Spinal cord (tissue), 10 donors: Measurements from ENCODE around the gene DICER1. TPM values are rescaled to one million over a fixed set of nuclear protein-coding genes. Genes with fewer than 3 reads are reported as not detected.
A peak's percentile ranks its signal among the peaks of the same experiment; 100 is the strongest.

Experiments used
- DNase-seq, 6 donors: peaks; one replicate each; pipeline versions ENCODE4 v3.0.0 to v3.0.0-alpha.2; 2013 to 2015; ENCODE audit warnings: low spot score in 6 of 6, low read depth in 4 of 6
- H3K27ac ChIP-seq: one replicate; pipeline ENCODE4 v1.5.1; 2013; ENCODE audit warnings: low read depth, low read length, control low read depth
- H3K27me3 ChIP-seq: one replicate; pipeline ENCODE4 v1.6.1; 2013; ENCODE audit warnings: low read length; ENCODE audit not compliant: control insufficient read depth, insufficient read depth
- H3K36me3 ChIP-seq: one replicate; pipeline ENCODE4 v1.6.1; 2013; ENCODE audit warnings: low read length; ENCODE audit not compliant: control insufficient read depth, insufficient read depth
- H3K4me1 ChIP-seq: one replicate; pipeline ENCODE4 v1.6.1; 2013; ENCODE audit warnings: low read length; ENCODE audit not compliant: control insufficient read depth, insufficient read depth
- H3K4me3 ChIP-seq: one replicate; pipeline ENCODE4 v1.5.1; 2013; ENCODE audit warnings: low read depth, low read length, control low read depth
- H3K9me3 ChIP-seq: one replicate; pipeline ENCODE4 v1.6.1; 2013; ENCODE audit warnings: low read length; ENCODE audit not compliant: control insufficient read depth, insufficient read depth
- WGBS: methylation state at CpG from one replicate; pipeline ENCODE4 v1.1.5; 2013; ENCODE audit warnings: missing lambda C conversion rate; ENCODE audit not compliant: insufficient coverage; 5-methylcytosine and 5-hydroxymethylcytosine counted together
- polyA plus RNA-seq, 2 donors: library from polyadenylated mRNA; unstranded; fragments of 120-200 nt; gene quantifications; one replicate each; pipeline ENCODE4 v1.2.1, GENCODE V29; 2013; ENCODE audit not compliant: insufficient read length in 2 of 2
- small RNA-seq: library from RNA; depleted of rRNA; stranded (forward); fragments of <200 nt; gene quantifications from one replicate; pipeline ENCODE3, GENCODE V24; 2014; ENCODE audit warnings: low replicate concordance
- total RNA-seq, 2 donors: library from RNA; depleted of rRNA in 1 of 2; stranded (reverse); fragments of 120-200 nt in 1 of 2; fragments of >200 nt in 1 of 2; gene quantifications; one replicate each; pipeline versions ENCODE4 v1.2.3 to v1.2.4, GENCODE V29; 2013 to 2014
- donor health status: healthy.

The DICER1 gene
- total and polyA plus RNA-seq, 4 donors = 36.7 to 136 (median 59.7) TPM

DNA sequence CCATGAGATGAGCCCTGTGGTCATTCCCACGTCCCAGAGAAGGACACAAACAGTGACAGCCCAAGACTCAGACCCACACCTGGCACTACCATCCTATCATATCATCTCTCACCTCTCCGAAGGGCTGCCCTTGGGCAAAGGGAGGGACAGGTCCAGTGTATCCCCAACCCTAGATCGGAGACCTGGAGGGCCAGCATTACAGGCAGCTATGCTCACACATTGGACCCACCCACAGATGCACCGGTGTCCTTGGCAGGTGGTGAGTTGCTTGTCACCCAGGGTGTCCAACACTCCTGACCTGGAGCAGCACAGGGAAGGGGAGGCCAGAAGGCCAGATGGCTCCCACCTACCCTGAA is 117.4 kb downstream of the DICER1 start:
- no peak for DNase-seq

DNA sequence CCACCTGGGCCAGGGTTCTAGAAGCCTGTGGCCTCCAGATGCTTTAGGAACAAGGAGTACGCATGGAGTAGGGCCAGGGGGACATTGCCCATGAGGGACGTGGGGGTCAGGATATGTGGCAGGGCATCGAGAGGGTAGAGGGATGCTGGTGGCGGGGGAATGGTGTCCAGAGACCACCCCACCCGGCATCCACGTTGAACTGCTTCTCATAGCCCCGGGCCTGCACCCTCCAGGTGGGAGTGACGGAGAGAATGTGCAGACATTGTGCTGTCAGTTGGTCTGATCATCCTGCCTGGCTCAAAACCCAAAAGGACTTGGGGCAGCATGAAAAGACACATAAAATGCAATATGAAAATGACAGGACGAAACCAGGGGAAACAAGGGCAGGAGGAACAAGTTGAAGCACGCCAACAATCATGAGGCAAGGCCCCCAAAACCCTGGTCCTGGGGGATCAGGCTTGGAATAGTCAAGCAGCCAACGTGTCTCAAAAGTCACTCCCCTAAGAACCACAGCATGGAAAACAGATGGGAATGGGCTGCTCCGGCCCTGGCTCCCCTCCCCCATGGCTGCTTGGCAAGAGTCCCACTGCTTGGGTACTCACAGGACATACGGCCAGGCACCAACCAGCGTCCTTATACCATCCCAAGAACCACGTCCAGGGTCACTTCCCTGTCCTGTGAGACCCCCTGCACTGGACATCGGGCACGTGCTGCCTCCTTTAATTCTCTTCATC is 117.9 kb downstream of the DICER1 start:
- H3K36me3 ChIP-seq = no peaks in the 10 kb centered on the region
- H3K4me3 ChIP-seq = no peak overlapping the region
- no peak for DNase-seq
- no peaks in the 10 kb centered on the region for H3K27me3 ChIP-seq
- no peaks in the 10 kb centered on the region for H3K4me1 ChIP-seq
- 80% methylated on average over 17 of the region's 17 CpGs for whole genome bisulfite sequencing
- H3K9me3 ChIP-seq = no peaks in the 10 kb centered on the region
- H3K27ac ChIP-seq = no peak overlapping the region

More for the DNA sequence above, 117.4 kb downstream of the DICER1 start:
- WGBS = 89% methylated on average over 4 of the region's 4 CpGs
- Histone ChIP-seq H3K4me1 (no peaks in the 10 kb centered on the region), H3K4me3 (no peak overlapping the region), H3K36me3 (no peaks in the 10 kb centered on the region), H3K9me3 (no peaks in the 10 kb centered on the region), H3K27me3 (no peaks in the 10 kb centered on the region), H3K27ac (no peak overlapping the region)

DNA sequence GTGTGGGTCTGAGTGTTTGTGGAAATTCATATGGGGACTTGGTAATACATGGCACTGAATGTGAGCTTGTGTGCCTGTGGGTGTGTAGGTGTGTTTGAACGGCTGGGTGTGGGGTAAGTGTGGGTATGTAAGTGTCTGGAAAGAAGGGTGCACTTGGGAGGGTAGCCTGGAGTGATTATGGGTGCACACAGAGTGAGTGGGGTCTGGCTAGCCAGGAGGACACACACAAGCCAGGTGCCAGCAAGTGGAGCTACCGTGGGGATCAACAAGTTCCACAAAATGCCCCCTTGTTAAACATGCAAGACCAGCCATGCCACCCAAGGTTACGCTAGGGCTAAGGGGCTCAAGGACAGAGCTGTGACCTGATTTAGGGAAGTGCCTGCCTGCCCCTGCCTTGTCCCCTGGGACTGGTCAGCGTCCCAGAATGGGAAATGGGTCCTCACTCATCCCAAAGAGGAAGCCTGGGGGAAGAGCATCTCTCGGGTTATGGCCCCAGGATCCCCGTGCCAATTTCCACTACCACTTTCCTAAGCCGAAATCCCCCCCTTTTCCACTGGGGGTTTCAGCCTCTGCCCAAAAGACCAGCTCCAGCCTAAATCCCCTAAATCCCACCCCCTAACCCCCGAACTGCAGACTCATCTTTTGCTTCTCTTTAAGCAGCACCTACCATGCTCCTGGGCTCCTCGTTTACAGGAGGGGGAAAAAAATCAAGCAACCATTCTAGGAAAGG is 118.6 kb downstream of the DICER1 start:
- 86% methylated on average over 8 of the region's 9 CpGs for WGBS
- H3K4me3 ChIP-seq = no peak overlapping the region
- no peak for DNase-seq
- no peaks in the 10 kb centered on the region for H3K27me3 ChIP-seq
- no peak overlapping the region for H3K27ac ChIP-seq
- H3K4me1 ChIP-seq = no peaks in the 10 kb centered on the region
- no peaks in the 10 kb centered on the region for H3K9me3 ChIP-seq
- H3K36me3 ChIP-seq = no peaks in the 10 kb centered on the region

- H3K36me3 ChIP-seq = no peaks in the 10 kb centered on the region
- H3K4me3 ChIP-seq = no peak overlapping the region
- DNase-seq = no peak
- no peaks in the 10 kb centered on the region for H3K9me3 ChIP-seq
- 96% methylated on average over 2 of the region's 2 CpGs for WGBS
- no peak overlapping the region for H3K27ac ChIP-seq
- no peaks in the 10 kb centered on the region for H3K27me3 ChIP-seq
- no peaks in the 10 kb centered on the region for H3K4me1 ChIP-seq
These were observed 120.1 kb downstream of the DICER1 start for GRCh38 chr14:95037273-95037672.

Small RNA genes within 50 kb of the gene (small RNA-seq; reads per million reads assigned to genes)
- 0.34 reads per million, percentile 35 among the genes with 10 or more reads in this experiment for gene MIR3173

Other genes starting within 250 kb of the DICER1 start
- 10 to 100 TPM in 1 of 2 donors, 1 to 10 TPM in 1; 8.3 to 18.8 TPM for gene CLMN, start 162.4 kb upstream of the DICER1 start, total RNA-seq
- 1 to 10 TPM; 4.1 to 8.8 TPM for gene CLMN, start 162.4 kb upstream of the DICER1 start, polyA plus RNA-seq